ENCODE data around the gene RFC4. TPM values are rescaled to one million over a fixed set of nuclear protein-coding genes. Genes with fewer than 3 reads are reported as not detected.
"Not testable (repeated sequence)": the region's sequence is repeated elsewhere in the genome, so short reads cannot be mapped to it uniquely, and the experiment has no call there.

RFC4 gene
- total RNA-seq, 1 donor from 2014 or later, result 13.1 TPM

GRCh38 chr3:186854146-186854545 lies 47.9 kb upstream of the RFC4 start:
- TF ChIP-seq EZH2 (IDR thresholded peaks at IDR 0.05; ENCODE audit: insufficient read depth, low read length), result no peak
- TF ChIP-seq CTCF (IDR thresholded peaks at IDR 0.05; ENCODE audit: insufficient read depth, low read depth, low read length), result no peak
- H3K27ac ChIP-seq (ENCODE audit: low read depth, low read length), result no peak overlapping the region
- H3K4me3 ChIP-seq (ENCODE audit: insufficient read depth, low read depth, low read length), result no peak overlapping the region
- no peak for FAIRE-seq
- peaks cover 2% of the 10 kb centered on the region for H3K27me3 ChIP-seq (ENCODE audit: insufficient read depth, low read length)
- Mint-ChIP-seq H3K36me3 (ENCODE audit: low read depth, unreplicated experiment) (no peaks in the 10 kb centered on the region), H3K4me3 (ENCODE audit: unreplicated experiment) (no peak overlapping the region), H3K4me1 (ENCODE audit: low read depth, unreplicated experiment) (no peaks in the 10 kb centered on the region), H3K9me3 (ENCODE audit: unreplicated experiment) (peaks cover 4% of the 10 kb centered on the region), H3K27ac (ENCODE audit: unreplicated experiment) (no peak overlapping the region), H3K27me3 (ENCODE audit: low read depth, unreplicated experiment) (peaks cover 14% of the 10 kb centered on the region)
- H3K36me3 ChIP-seq (ENCODE audit: insufficient read depth, low read length), result no peaks in the 10 kb centered on the region
- H3K4me1 ChIP-seq (ENCODE audit: insufficient read depth, low read length), result no peaks in the 10 kb centered on the region
- no peaks in the 10 kb centered on the region for H3K9me3 ChIP-seq (ENCODE audit: insufficient read depth, low read depth, low read length)
- H3K4me2 ChIP-seq (ENCODE audit: low read length), result no peak overlapping the region
- H4K20me1 ChIP-seq (ENCODE audit: insufficient read depth, low read length), result no peaks in the 10 kb centered on the region
- H3K9ac ChIP-seq (ENCODE audit: low read length), result no peak overlapping the region
- DNase-seq (ENCODE audit: low read depth), result no peak
- no peaks in the 10 kb centered on the region for H3K79me2 ChIP-seq (ENCODE audit: insufficient read depth, low read length)
- no peak overlapping the region for H2AFZ ChIP-seq (ENCODE audit: low read depth, low read length)

- Histone ChIP-seq H3K4me1 (ENCODE audit: insufficient read depth, low read length) (no peaks in the 10 kb centered on the region), H4K20me1 (ENCODE audit: insufficient read depth, low read length) (no peaks in the 10 kb centered on the region), H3K4me2 (ENCODE audit: low read length) (no peak overlapping the region), H3K9me3 (ENCODE audit: insufficient read depth, low read depth, low read length) (no peaks in the 10 kb centered on the region), H3K27ac (ENCODE audit: low read depth, low read length) (no peak overlapping the region), H2AFZ (ENCODE audit: low read depth, low read length) (no peak overlapping the region), H3K36me3 (ENCODE audit: insufficient read depth, low read length) (no peaks in the 10 kb centered on the region), H3K27me3 (ENCODE audit: insufficient read depth, low read length) (peaks cover 8% of the 10 kb centered on the region), H3K9ac (ENCODE audit: low read length) (no peak overlapping the region), H3K4me3 (ENCODE audit: insufficient read depth, low read depth, low read length) (no peak overlapping the region), H3K79me2 (ENCODE audit: insufficient read depth, low read length) (no peaks in the 10 kb centered on the region)
- Mint-ChIP-seq H3K36me3 (ENCODE audit: low read depth, unreplicated experiment) (no peaks in the 10 kb centered on the region), H3K4me3 (ENCODE audit: unreplicated experiment) (no peak overlapping the region), H3K4me1 (ENCODE audit: low read depth, unreplicated experiment) (no peaks in the 10 kb centered on the region), H3K9me3 (ENCODE audit: unreplicated experiment) (peaks cover 4% of the 10 kb centered on the region), H3K27ac (ENCODE audit: unreplicated experiment) (no peak overlapping the region), H3K27me3 (ENCODE audit: low read depth, unreplicated experiment) (peaks cover 14% of the 10 kb centered on the region)
- FAIRE-seq (no peak), DNase-seq (ENCODE audit: low read depth) (no peak)
- TF ChIP-seq EZH2 (IDR thresholded peaks at IDR 0.05; ENCODE audit: insufficient read depth, low read length) (no peak), CTCF (IDR thresholded peaks at IDR 0.05; ENCODE audit: insufficient read depth, low read depth, low read length) (no peak)
These were observed 46.7 kb upstream of the RFC4 start for GRCh38 chr3:186852994-186853393.

GRCh38 chr3:186851835-186852234 lies 45.6 kb upstream of the RFC4 start:
- not testable (repeated sequence) for H3K36me3 ChIP-seq (ENCODE audit: insufficient read depth, low read length); H4K20me1 ChIP-seq (ENCODE audit: insufficient read depth, low read length); H3K79me2 ChIP-seq (ENCODE audit: insufficient read depth, low read length); H3K36me3 Mint-ChIP-seq (ENCODE audit: low read depth, unreplicated experiment); H3K4me1 Mint-ChIP-seq (ENCODE audit: low read depth, unreplicated experiment); H2AFZ ChIP-seq (ENCODE audit: low read depth, low read length); H3K4me3 Mint-ChIP-seq (ENCODE audit: unreplicated experiment); FAIRE-seq; H3K27ac Mint-ChIP-seq (ENCODE audit: unreplicated experiment); H3K27ac ChIP-seq (ENCODE audit: low read depth, low read length); H3K9ac ChIP-seq (ENCODE audit: low read length); H3K4me3 ChIP-seq (ENCODE audit: insufficient read depth, low read depth, low read length); H3K4me1 ChIP-seq (ENCODE audit: insufficient read depth, low read length); H3K4me2 ChIP-seq (ENCODE audit: low read length); H3K9me3 Mint-ChIP-seq (ENCODE audit: unreplicated experiment); DNase-seq (ENCODE audit: low read depth); H3K9me3 ChIP-seq (ENCODE audit: insufficient read depth, low read depth, low read length)
- peaks cover 16% of the 10 kb centered on the region for H3K27me3 Mint-ChIP-seq (ENCODE audit: low read depth, unreplicated experiment)
- peaks cover 15% of the 10 kb centered on the region for H3K27me3 ChIP-seq (ENCODE audit: insufficient read depth, low read length)

Data from astrocyte (in vitro differentiated cells and primary cell).